HG02642 (cell line): ENCODE measurements around the gene LIN7A.

Experiments
- ATAC-seq: cut with Tn5 transposase; IDR thresholded peaks from one replicate; pipeline ENCODE4 v1.9.1; 2021; ENCODE audit warnings: mild to moderate bottlenecking; ENCODE audit not compliant: unreplicated experiment, poor library complexity

LIN7A gene

GRCh38 chr12:80861641-80862378 is 75.9 kb downstream of the LIN7A start:
- no peak for ATAC-seq

GRCh38 chr12:80860928-80861327 is 76.8 kb downstream of the LIN7A start:
- no peak for ATAC-seq

- no peak for ATAC-seq
These were observed 77.5 kb downstream of the LIN7A start for GRCh38 chr12:80860206-80860605.

- no peak for ATAC-seq
These were observed 79.4 kb downstream of the LIN7A start for GRCh38 chr12:80858356-80858755.

GRCh38 chr12:80857311-80857710 is 80.4 kb downstream of the LIN7A start:
- no peak for ATAC-seq

GRCh38 chr12:80849337-80849736 is 88.4 kb downstream of the LIN7A start:
- ATAC-seq: no peak

GRCh38 chr12:80848858-80849257 is 88.9 kb downstream of the LIN7A start:
- ATAC-seq: no peak

GRCh38 chr12:80847575-80847974 is 90.2 kb downstream of the LIN7A start:
- ATAC-seq: no peak

- no peak for ATAC-seq
These were observed 90.8 kb downstream of the LIN7A start for GRCh38 chr12:80846952-80847351.

GRCh38 chr12:80845639-80846038 is 92.1 kb downstream of the LIN7A start:
- ATAC-seq: no peak

- no peak for ATAC-seq
These were observed 93.8 kb downstream of the LIN7A start for GRCh38 chr12:80843969-80844368.

- peak; percentile 51 for ATAC-seq
These were observed 99.0 kb downstream of the LIN7A start for GRCh38 chr12:80838708-80839107.

- no peak for ATAC-seq
These were observed 99.6 kb downstream of the LIN7A start for GRCh38 chr12:80838024-80838658.

GRCh38 chr12:80837342-80837978 is 100.3 kb downstream of the LIN7A start:
- ATAC-seq: peak; percentile 68

GRCh38 chr12:80834724-80835123 is 103.0 kb downstream of the LIN7A start:
- no peak for ATAC-seq

- no peak for ATAC-seq
These were observed 107.1 kb downstream of the LIN7A start for GRCh38 chr12:80830533-80831088.

GRCh38 chr12:80829767-80830166 is 108.0 kb downstream of the LIN7A start:
- ATAC-seq: no peak

GRCh38 chr12:80825506-80825905 is 112.2 kb downstream of the LIN7A start:
- ATAC-seq: no peak

GRCh38 chr12:80823393-80823792 is 114.3 kb downstream of the LIN7A start:
- ATAC-seq: no peak

- ATAC-seq: no peak
These were observed 116.2 kb downstream of the LIN7A start for GRCh38 chr12:80821513-80822000.

- no peak for ATAC-seq
These were observed 118.9 kb downstream of the LIN7A start for GRCh38 chr12:80818878-80819277.
